HG03565 (cell line): Measurements from ENCODE around the gene IQSEC2.

Experiments
- ATAC-seq: cut with Tn5 transposase; IDR thresholded peaks from one replicate; pipeline ENCODE4 v1.9.1; 2021; ENCODE audit warnings: mild to moderate bottlenecking, moderate library complexity; ENCODE audit not compliant: unreplicated experiment

The IQSEC2 gene

DNA sequence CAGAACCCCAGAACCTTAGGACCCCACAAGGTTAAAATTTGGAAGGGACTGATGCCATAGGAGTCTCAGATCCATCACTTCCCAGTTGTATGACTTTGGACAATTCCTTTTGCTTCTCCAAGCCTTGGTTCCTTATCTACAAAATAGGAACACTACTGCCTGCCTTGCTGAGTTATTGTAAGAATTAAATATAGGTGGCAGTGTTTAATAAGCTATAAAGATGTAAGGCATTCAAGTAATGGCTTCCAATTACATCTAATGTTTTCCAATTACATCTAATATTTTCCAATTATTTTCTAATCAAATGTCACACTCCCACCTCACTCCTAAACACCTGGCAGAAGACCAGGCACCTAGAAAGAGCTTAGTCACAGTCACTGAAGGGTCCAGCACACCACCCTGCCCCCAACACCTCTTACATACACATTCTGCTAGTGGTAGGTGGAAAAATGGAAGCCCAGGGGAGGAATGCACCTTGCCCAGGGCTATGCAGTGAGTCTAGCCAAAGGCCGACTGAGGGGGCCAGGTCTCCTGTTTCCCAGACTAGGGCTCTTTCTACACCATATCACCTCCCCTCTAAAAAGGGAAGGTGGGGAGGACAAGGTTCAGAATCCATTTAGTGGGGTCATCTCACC lies 31.9 kb downstream of the IQSEC2 start:
- no peak for ATAC-seq

- no peak for ATAC-seq
Measured at GRCh38 chrX:53247928-53248327, 33.5 kb downstream of the IQSEC2 start.

DNA sequence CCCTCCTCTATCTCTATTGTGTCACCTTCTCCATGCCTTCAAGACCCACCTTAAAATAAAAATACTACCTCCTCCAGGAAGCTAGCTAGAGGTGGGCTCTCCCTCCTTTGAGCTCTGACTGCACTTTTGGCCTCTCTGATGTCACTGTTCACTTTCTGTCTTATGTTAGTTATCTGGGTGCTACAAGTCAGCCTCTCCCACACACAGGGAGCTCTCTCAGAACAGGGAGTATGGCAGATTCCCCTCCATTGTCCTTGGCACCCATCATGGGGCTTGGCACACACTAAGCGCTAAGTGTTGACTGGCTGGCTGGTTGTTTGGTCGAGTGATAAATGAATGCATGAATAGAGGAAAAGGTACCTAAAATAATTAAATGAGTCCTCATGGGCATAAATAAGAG lies 35.2 kb downstream of the IQSEC2 start:
- ATAC-seq, result no peak

DNA sequence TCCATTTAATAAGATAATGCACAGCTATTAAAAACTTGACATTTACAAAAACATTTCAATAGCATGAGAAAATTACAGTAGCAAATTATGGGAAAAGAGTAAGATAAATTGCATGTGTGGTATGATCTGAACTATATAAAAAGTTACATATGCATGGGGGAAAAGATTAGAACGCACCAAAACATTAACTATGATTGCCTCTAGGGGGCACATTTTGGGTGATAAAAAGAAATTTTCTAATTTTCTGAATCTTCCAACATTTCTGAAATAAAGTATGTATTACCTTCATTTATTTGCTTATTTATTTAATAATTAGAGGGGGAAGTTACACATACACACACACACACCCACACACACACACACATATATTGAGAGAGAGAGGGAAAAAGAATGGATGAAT lies 36.8 kb downstream of the IQSEC2 start:
- no peak for ATAC-seq

DNA sequence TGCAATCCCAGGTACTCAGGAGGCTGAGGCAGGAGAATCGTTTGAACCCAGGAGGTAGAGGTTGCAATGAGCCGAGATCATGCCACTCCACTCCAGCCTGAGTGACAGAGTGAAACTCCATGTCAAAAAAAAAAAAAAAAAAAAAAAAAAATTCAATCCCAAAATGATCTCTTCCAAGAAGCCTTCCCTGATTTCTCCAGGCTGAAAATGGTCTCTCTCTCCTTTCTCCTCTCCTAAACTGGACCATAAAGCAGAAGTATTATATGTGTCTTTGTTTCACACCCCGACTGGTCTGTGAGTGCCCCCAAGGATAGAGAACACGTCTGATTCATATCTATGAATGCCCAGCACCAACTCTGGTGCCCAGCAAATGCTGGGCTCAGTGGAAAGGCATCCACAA lies 39.1 kb downstream of the IQSEC2 start:
- ATAC-seq, result no peak

DNA sequence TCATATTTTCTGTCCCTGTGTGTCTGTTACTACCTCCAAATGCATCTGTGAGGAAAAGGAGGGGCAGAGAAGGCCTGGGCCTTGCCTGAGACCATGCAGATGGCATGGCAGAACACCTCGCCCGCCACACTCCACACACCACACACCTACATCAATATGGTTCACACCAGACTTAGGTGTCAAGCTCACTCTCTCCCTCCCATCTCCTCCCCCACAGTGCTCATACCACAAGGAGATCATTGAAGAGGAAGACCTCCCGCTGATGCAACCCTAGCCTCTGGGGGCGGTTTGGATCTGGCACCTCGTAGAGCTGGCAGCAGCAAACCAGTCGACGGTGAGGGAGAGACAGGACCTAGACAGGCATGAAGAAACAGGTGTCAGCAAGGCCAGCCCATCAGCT lies 39.8 kb downstream of the IQSEC2 start:
- no peak for ATAC-seq

DNA sequence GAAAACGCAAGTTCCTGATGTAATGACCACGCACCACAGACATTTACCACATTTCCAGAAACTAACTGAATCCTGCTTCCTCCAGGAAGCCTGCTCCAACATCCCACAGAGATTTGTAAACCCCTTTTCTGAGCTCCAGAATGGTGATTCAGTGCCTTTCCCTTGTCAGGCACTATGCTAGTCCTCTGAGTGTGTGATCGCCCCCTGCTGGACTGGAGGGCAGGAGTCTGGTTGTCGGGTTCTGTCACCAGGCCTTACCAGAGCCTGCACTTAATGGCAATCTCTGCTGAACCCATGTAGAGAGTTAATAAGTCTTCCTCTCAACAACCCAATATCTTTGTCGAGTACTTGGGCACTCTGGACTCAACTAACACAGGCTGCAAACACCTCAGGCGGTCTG lies 41.9 kb downstream of the IQSEC2 start:
- no peak for ATAC-seq

DNA sequence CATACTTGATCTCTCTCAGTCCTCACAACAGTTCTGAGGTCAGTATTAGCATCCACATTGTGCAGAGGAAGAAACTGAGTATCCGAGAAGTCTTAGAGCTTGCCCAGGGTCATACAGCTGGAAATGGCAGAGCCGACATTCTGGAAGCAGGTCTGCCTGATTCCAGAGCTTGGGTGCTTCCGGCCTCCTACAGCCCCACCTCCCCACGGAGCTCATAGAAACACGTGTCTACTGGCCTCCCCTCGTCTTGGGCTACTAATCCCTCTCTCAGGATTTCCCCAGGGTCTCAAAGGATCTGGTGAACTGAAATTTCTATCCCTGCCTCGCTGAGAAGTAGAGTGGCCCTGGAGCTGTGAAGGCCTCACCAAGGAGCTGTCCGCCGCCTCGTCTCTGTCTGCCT lies 44.3 kb downstream of the IQSEC2 start:
- ATAC-seq, result no peak

- no peak for ATAC-seq
Measured at GRCh38 chrX:53236025-53236679, 45.2 kb downstream of the IQSEC2 start.

DNA sequence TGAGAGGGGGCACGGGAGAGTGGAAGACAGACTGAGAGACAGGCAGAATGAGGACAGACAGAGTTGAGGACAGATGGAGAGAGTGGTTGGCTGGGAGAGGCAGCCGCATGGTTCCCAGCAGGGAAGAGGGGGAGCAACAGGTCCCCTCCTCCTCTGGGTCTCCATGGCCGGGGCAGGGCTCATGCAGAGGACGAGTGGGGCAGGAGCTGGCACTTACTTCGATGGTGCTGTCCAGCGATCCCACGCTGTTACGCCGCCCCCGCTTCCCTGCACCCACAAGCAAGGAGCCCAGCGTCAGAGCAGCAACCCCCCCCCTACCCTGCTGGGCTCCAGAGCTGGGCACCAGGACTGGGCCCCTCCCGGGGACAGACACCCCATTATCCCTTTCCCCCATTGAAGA lies 45.8 kb downstream of the IQSEC2 start:
- no peak for ATAC-seq

GRCh38 chrX:53234484-53234883 lies 46.9 kb downstream of the IQSEC2 start:
- ATAC-seq, result no peak

DNA sequence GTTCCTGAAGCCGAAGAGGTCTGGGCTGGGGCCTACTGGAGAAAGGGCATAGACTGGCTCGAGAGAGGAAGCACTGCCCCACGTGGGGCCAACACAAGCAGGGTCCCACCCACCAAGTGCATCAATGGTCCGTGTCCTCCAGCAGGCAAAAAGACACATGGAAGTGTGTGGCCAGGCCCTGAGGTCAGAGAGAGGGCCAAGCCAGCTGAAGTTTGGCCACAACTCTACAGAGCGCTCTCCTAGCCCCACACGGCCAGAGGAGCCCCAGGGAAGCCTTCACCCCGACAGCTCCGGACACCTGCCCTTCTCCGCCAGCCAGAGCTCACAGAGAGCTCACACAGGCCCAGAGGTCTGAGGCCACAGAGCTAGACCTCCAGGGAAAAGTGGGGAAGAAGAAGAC lies 47.8 kb downstream of the IQSEC2 start:
- ATAC-seq, result no peak

DNA sequence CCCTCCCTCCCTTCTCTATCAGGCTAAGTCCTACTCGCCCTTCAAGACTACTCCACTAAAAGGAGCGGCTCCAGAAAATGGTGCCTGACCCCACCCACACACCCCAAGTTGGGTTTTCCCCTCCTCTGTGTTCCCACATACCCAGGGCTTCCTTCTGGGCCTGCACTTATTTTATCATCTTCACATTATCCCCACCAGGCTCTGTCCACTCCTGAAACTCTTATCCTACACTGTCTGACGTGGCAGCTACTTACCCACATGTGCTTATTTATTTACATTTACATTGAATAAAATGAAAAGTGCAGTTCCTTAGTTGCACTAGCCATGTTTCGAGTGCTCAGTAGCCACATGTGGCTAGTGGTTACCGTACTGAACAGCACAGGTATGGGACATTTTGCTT lies 51.3 kb downstream of the IQSEC2 start:
- no peak for ATAC-seq

DNA sequence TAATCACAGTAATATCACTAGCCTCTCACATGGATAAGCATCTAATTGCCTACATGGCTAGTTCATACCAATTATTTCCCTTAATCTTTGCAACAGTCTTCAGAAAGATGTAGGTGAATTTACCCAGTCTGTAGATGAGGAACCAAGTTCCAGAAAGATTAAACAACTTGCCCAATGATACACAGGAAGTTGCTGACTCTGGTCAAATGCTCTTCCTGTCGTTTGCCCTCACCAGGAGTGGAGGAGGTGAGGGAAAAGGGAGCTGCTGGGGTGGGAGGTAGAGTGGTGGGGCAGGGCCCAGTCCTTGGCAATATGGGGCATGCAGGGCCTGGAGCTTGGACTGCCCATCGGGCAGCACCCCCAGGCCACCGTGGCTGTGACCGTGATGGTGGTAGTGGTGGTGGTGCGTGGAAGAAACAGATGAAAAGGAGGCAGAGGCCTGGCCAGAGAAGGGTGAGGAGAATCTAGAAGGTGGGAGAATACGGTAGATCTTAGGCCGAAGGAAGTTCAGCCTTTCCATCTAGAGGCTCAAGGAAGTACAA lies 54.1 kb downstream of the IQSEC2 start:
- ATAC-seq, result no peak

DNA sequence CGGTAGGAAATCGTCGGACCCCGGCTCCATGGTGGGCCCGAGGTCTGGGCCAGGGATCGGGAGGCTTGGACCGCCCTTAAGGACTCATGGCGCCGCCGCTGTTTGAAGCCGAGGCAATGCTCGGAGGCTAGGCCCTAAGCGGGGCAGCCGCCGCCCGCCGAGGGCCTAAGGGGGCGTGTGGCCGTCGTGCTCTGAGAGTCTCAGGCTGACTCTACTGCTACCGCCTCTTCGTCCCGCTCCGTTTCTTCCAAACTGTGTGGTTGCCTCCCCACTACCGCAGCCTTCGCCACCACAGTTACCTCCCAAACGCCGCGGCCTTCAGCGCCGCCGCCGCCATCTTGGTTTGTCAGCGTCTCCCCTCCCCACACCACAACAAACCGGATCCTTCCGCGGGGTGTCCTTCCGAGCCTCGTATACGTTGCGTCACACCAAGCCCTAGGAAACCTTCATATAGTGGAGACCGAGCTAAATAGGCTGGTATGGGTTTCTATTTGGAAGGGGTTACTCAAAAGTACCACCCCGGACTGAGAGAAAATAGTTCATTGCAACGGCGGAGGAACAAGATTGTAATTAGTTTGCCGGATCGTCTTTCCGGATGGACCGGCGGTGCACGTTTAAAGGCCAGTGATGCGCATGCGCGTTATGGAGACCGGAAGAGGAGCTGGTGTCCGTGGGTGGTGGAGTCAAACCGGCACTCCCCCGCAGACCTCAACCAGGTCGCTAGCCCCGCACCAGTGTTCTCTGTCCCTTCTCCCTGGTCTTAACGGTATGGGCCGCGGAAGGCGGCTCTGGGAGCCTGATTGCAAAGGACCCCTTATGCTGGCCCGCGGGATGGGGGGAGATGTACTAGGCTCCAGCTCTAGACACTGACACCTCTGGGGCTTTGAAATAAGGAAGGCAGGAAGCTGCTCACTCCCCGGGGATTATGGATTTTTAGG lies 56.3 kb downstream of the IQSEC2 start, which contains the start of gene KDM5C:
TSS of gene KDM5C (minus strand) at position 348 of the 938 bp plus-strand sequence. CDS start at position 30, 318 bp downstream.
- peak; percentile 58 for ATAC-seq

DNA sequence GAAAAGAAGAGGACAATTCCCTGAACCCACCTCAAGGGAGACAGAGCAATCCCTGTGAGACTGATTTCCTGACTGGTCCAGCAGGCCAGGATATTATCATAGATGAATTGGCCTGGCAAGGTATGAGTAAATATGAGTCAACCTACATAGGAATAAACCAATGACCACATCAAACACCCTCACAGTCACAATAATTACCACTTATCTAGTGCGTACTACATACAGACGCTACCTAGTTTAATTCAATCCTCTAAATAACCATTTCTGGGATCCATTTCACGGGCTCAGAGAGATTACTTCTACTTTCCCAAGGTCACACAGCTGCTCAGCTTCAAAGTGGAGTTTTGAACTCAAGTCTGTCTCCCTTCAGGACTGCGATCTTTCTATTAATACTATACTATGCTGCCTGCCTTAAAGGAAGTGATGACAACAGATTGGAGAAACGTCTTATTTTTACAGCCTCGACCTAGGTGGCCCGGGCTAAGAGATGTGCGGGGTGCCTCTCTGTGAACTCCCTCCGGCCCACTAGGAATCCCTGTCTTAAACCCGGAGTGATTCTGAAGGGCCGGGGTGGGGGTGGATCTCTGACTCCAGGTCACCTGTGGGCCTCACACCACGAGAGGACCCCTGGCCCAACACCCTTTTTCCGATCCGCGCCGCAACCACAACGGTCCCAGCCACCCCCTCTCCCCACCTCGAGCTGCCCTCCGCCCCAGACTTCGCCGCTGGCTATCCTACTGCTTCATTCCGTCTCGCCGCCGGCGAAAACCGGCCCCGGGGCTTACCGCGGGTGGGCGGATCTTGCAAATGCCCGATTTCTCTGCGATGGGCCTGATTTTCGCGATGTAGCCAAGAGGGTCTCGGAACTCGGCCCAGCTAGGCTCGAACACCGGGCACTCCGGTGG lies 57.2 kb downstream of the IQSEC2 start:
- no peak for ATAC-seq

GRCh38 chrX:53223068-53223693 lies 58.2 kb downstream of the IQSEC2 start:
- no peak for ATAC-seq
